ENCODE measurements around the gene NR5A2.

Gene NR5A2

GRCh38 chr1:200108659-200109058 lies 81.1 kb downstream of the NR5A2 start:
- H3K4me3 ChIP-seq (ENCODE audit: low read depth, low read length, poor library complexity, severe bottlenecking) = no peak overlapping the region
- H3K4me2 ChIP-seq (ENCODE audit: low read length) = no peak overlapping the region
- H3K79me2 ChIP-seq (ENCODE audit: insufficient read depth, low read length) = no peaks in the 10 kb centered on the region
- no peaks in the 10 kb centered on the region for H3K27me3 ChIP-seq (ENCODE audit: insufficient read depth, low read length)
- H3K27ac ChIP-seq (ENCODE audit: low read depth, low read length, poor library complexity, severe bottlenecking) = no peak overlapping the region
- H3K9me2 ChIP-seq (ENCODE audit: low read depth, low read length) = no peaks in the 10 kb centered on the region
- no peaks in the 10 kb centered on the region for H3K9me3 ChIP-seq (ENCODE audit: low read length)
- H3K4me1 ChIP-seq (ENCODE audit: insufficient read depth, low read length, severe bottlenecking) = peaks cover 14% of the 10 kb centered on the region
- TF ChIP-seq CTCF (IDR thresholded peaks at IDR 0.05; ENCODE audit: low read length) = no peak
- TF ChIP-seq EZH2 (IDR thresholded peaks at IDR 0.05; ENCODE audit: borderline replicate concordance, low read length) = no peak
- H3K36me3 ChIP-seq (ENCODE audit: insufficient read depth, low read length) = no peaks in the 10 kb centered on the region
- no peak overlapping the region for H2AFZ ChIP-seq (ENCODE audit: low read length)
- H3K9ac ChIP-seq (ENCODE audit: low read length) = no peak overlapping the region
- no peaks in the 10 kb centered on the region for H3F3A ChIP-seq (ENCODE audit: insufficient read depth, low read length)
- H4K20me1 ChIP-seq (ENCODE audit: insufficient read depth, low read length) = no peaks in the 10 kb centered on the region

- H3K9ac ChIP-seq (ENCODE audit: low read length) = no peak overlapping the region
- no peaks in the 10 kb centered on the region for H3K9me2 ChIP-seq (ENCODE audit: low read depth, low read length)
- H3F3A ChIP-seq (ENCODE audit: insufficient read depth, low read length) = no peaks in the 10 kb centered on the region
- H3K9me3 ChIP-seq (ENCODE audit: low read length) = no peaks in the 10 kb centered on the region
- H3K4me3 ChIP-seq (ENCODE audit: low read depth, low read length, poor library complexity, severe bottlenecking) = no peak overlapping the region
- TF ChIP-seq CTCF (IDR thresholded peaks at IDR 0.05; ENCODE audit: low read length) = no peak
- TF ChIP-seq EZH2 (IDR thresholded peaks at IDR 0.05; ENCODE audit: borderline replicate concordance, low read length) = no peak
- no peak overlapping the region for H3K27ac ChIP-seq (ENCODE audit: low read depth, low read length, poor library complexity, severe bottlenecking)
- no peak overlapping the region for H2AFZ ChIP-seq (ENCODE audit: low read length)
- no peaks in the 10 kb centered on the region for H3K27me3 ChIP-seq (ENCODE audit: insufficient read depth, low read length)
- no peaks in the 10 kb centered on the region for H3K79me2 ChIP-seq (ENCODE audit: insufficient read depth, low read length)
- no peaks in the 10 kb centered on the region for H3K36me3 ChIP-seq (ENCODE audit: insufficient read depth, low read length)
- no peak overlapping the region for H3K4me2 ChIP-seq (ENCODE audit: low read length)
- peaks cover 6% of the 10 kb centered on the region for H3K4me1 ChIP-seq (ENCODE audit: insufficient read depth, low read length, severe bottlenecking)
- H4K20me1 ChIP-seq (ENCODE audit: insufficient read depth, low read length) = no peaks in the 10 kb centered on the region
Measured at GRCh38 chr1:200112290-200112689, 84.8 kb downstream of the NR5A2 start.

- H3K27me3 ChIP-seq (ENCODE audit: insufficient read depth, low read length) = no peaks in the 10 kb centered on the region
- H3K9me3 ChIP-seq (ENCODE audit: low read length) = no peaks in the 10 kb centered on the region
- H3K4me1 ChIP-seq (ENCODE audit: insufficient read depth, low read length, severe bottlenecking) = no peaks in the 10 kb centered on the region
- H3K4me3 ChIP-seq (ENCODE audit: low read depth, low read length, poor library complexity, severe bottlenecking) = no peak overlapping the region
- no peak overlapping the region for H3K4me2 ChIP-seq (ENCODE audit: low read length)
- H3F3A ChIP-seq (ENCODE audit: insufficient read depth, low read length) = no peaks in the 10 kb centered on the region
- H3K9me2 ChIP-seq (ENCODE audit: low read depth, low read length) = no peaks in the 10 kb centered on the region
- H3K9ac ChIP-seq (ENCODE audit: low read length) = no peak overlapping the region
- H2AFZ ChIP-seq (ENCODE audit: low read length) = no peak overlapping the region
- no peaks in the 10 kb centered on the region for H4K20me1 ChIP-seq (ENCODE audit: insufficient read depth, low read length)
- H3K36me3 ChIP-seq (ENCODE audit: insufficient read depth, low read length) = no peaks in the 10 kb centered on the region
- no peak overlapping the region for H3K27ac ChIP-seq (ENCODE audit: low read depth, low read length, poor library complexity, severe bottlenecking)
- H3K79me2 ChIP-seq (ENCODE audit: insufficient read depth, low read length) = no peaks in the 10 kb centered on the region
- TF ChIP-seq CTCF (IDR thresholded peaks at IDR 0.05; ENCODE audit: low read length) (no peak), EZH2 (IDR thresholded peaks at IDR 0.05; ENCODE audit: borderline replicate concordance, low read length) (no peak)
Measured at GRCh38 chr1:200115532-200115931, 88.0 kb downstream of the NR5A2 start.

All from OCI-LY1 (cell line).